Uterus (tissue), 4 donors: ENCODE measurements around the gene NKD2. TPM values are rescaled to one million over a fixed set of nuclear protein-coding genes. Genes with fewer than 3 reads are reported as not detected.
"Not testable (repeated sequence)": the region's sequence is repeated elsewhere in the genome, so short reads cannot be mapped to it uniquely, and the experiment has no call there.

Experiments used
- DNase-seq, 2 donors: peaks; one replicate each; pipeline ENCODE4 v3.0.0-alpha.2; 2019 to 2020
- H3K27ac ChIP-seq, 2 donors: fragments of 200-600 bp; sonication (generic); 1 replicate in 1 of 2; 2 replicates in 1 of 2; pipeline ENCODE4 v1.5.1; 2016 to 2018
- H3K27me3 ChIP-seq, 2 donors: fragments of 200-600 bp; sonication (generic); one replicate each; pipeline ENCODE4 v1.5.1; 2018 to 2019; ENCODE audit warnings: control low read depth in 1 of 2
- H3K36me3 ChIP-seq, 2 donors: fragments of 200-600 bp; sonication (generic); one replicate each; pipeline ENCODE4 v1.5.1; 2019; ENCODE audit warnings: control low read depth in 1 of 2
- H3K4me1 ChIP-seq, 2 donors: fragments of 200-600 bp; sonication (generic); one replicate each; pipeline ENCODE4 v1.5.1; 2018 to 2019; ENCODE audit warnings: control low read depth in 1 of 2
- H3K4me3 ChIP-seq, 2 donors: fragments of 200-600 bp; sonication (generic); 1 replicate in 1 of 2; 2 replicates in 1 of 2; pipeline ENCODE4 v1.5.1; 2018 to 2019; ENCODE audit warnings: mild to moderate bottlenecking in 1 of 2
- H3K9me3 ChIP-seq, 2 donors: fragments of 200-600 bp; sonication (generic); one replicate each; pipeline ENCODE4 v1.5.1; 2019; ENCODE audit warnings: control low read depth in 1 of 2
- CTCF ChIP-seq, 4 experiments: fragments of 200-600 bp in 2 of 4; fragments of 450-650 bp in 2 of 4; sonication (generic) in 2 of 4; IDR thresholded peaks; one replicate each; pipeline ENCODE4 v1.5.1; 2016 to 2019; ENCODE audit warnings: antibody characterized with exemption in 4 of 4, mild to moderate bottlenecking in 2 of 4, moderate library complexity in 1 of 4
- POLR2A ChIP-seq, 2 donors: fragments of 450-650 bp; IDR thresholded peaks; one replicate each; pipeline ENCODE4 v1.6.1; 2016; ENCODE audit warnings: antibody characterized with exemption in 2 of 2, mild to moderate bottlenecking in 1 of 2, moderate library complexity in 1 of 2
- intact Hi-C: fragments of 100-400 bp; cut with DNase I; formaldehyde crosslinking; loops from one replicate; pipeline ENCODE4 v1.15.1; 2023; ENCODE audit warnings: low total_unique reads
- total RNA-seq, 4 donors: library from RNA; depleted of rRNA in 3 of 4; stranded (reverse); fragments of >200 nt in 3 of 4; gene quantifications; one replicate each; pipeline versions ENCODE4 v1.1.0 to v1.2.4, GENCODE V29; 2014 to 2023
- donor health status: DM: yes; HTN: yes; CAD: no.

NKD2 gene
- total RNA-seq, 4 donors from 2014 or later = 2.5 to 11.1 TPM; not detected in 2

DNA sequence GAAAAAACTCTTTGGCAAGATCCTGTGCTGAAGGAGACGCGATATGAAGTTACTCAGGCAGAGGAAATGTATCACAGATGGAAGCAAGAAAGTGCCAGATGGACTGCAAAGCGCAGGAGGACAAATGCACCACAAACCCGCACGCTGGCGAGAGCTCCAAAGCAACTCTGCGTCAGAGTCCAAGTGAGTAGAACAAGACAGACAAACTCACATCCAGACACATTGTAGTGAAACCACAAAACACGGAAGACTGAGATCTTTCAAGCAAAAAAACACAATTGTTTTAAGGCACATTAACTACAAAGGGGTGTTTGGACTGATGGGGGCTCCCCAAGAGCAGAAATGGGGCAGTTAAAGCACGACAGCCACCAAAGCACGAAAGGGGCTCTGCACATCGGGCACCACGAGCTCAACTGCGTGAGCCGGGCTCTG lies 39.2 kb upstream of the NKD2 start:
- no peaks in the 10 kb centered on the region for H3K9me3 ChIP-seq
- TF ChIP-seq CTCF (IDR thresholded peaks at IDR 0.05) (no peak), POLR2A (IDR thresholded peaks at IDR 0.05) (no peak)
- H3K4me1 ChIP-seq = no peaks in the 10 kb centered on the region
- no peak overlapping the region for H3K4me3 ChIP-seq
- intact Hi-C loops = no loop called here
- H3K36me3 ChIP-seq = no peaks in the 10 kb centered on the region
- DNase-seq = no peak
- no peak overlapping the region for H3K27ac ChIP-seq
- peaks cover 0 to 6% of the 10 kb centered on the region in 2 donors for H3K27me3 ChIP-seq

GRCh38 chr5:972575-972974 lies 36.0 kb upstream of the NKD2 start:
- H3K27me3 ChIP-seq, H3K9me3 ChIP-seq, H3K36me3 ChIP-seq, DNase-seq, intact Hi-C loops, H3K4me3 ChIP-seq, H3K4me1 ChIP-seq, H3K27ac ChIP-seq: not testable (repeated sequence)

- Histone ChIP-seq H3K27ac (no peak overlapping the region), H3K9me3 (no peaks in the 10 kb centered on the region), H3K4me1 (no peaks in the 10 kb centered on the region), H3K36me3 (no peaks in the 10 kb centered on the region), H3K27me3 (no peaks in the 10 kb centered on the region), H3K4me3 (no peak overlapping the region)
- TF ChIP-seq POLR2A (IDR thresholded peaks at IDR 0.05) (no peak), CTCF (IDR thresholded peaks at IDR 0.05) (no peak)
- no peak for DNase-seq
- intact Hi-C loops = no loop called here
Measured at GRCh38 chr5:976849-977751, 31.5 kb upstream of the NKD2 start.

DNA sequence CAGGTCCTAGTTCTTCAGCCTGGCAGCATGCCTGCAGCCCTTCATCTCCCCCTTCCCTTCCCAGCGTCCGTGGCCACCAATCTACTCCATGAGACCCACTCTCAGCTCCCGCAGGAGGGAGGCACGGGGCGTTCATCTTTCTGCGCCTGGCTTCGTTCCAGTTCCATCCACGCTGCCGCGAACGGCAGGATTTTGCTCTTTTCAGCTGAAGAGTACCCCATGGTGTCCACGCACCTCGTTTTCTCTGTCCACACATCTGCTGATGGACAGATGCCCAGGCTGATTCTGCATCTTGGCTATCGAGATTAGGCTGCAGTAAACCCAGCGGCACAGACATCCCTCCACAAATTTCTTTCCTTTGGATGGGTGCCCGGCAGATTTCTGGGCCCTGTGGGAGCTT lies 30.5 kb upstream of the NKD2 start:
- DNase-seq = peak in 1 of 2 donors; percentile 18
- no peaks in the 10 kb centered on the region for H3K9me3 ChIP-seq
- H3K4me3 ChIP-seq = no peak overlapping the region
- H3K27me3 ChIP-seq = no peaks in the 10 kb centered on the region
- intact Hi-C loops = no loop called here
- H3K27ac ChIP-seq = no peak overlapping the region
- no peak for TF ChIP-seq POLR2A (IDR thresholded peaks at IDR 0.05)
- no peak for TF ChIP-seq CTCF (IDR thresholded peaks at IDR 0.05)
- H3K36me3 ChIP-seq = no peaks in the 10 kb centered on the region
- no peaks in the 10 kb centered on the region for H3K4me1 ChIP-seq

GRCh38 chr5:978693-979092 lies 29.9 kb upstream of the NKD2 start:
- Histone ChIP-seq H3K4me1 (no peaks in the 10 kb centered on the region), H3K4me3 (no peak overlapping the region), H3K9me3 (no peaks in the 10 kb centered on the region), H3K27me3 (no peaks in the 10 kb centered on the region), H3K27ac (no peak overlapping the region), H3K36me3 (no peaks in the 10 kb centered on the region)
- DNase-seq = no peak
- intact Hi-C loops = no loop called here
- TF ChIP-seq CTCF (IDR thresholded peaks at IDR 0.05) (no peak), POLR2A (IDR thresholded peaks at IDR 0.05) (no peak)
